H9 (cell line): Measurements from ENCODE around the gene KIF21A. TPM values are rescaled to one million over a fixed set of nuclear protein-coding genes. Genes with fewer than 3 reads are reported as not detected.

ENCODE experiments used
- DNase-seq: peaks from one replicate; pipeline ENCODE4 v3.0.0-alpha.2; 2017
- H2AFZ ChIP-seq: one replicate; pipeline ENCODE4 v1.6.1; 2013; ENCODE audit warnings: mild to moderate bottlenecking, low read length, control low read depth, moderate library complexity
- H2AK5ac ChIP-seq: 2 replicates; pipeline ENCODE4 v1.6.1; 2013; ENCODE audit warnings: low read length, control low read depth, mixed read lengths; ENCODE audit not compliant: insufficient read length
- H2BK120ac ChIP-seq: one replicate; pipeline ENCODE4 v1.6.1; 2013; ENCODE audit warnings: low read depth, mild to moderate bottlenecking, low read length, control low read depth, inconsistent platforms; ENCODE audit not compliant: poor library complexity, severe bottlenecking
- H2BK12ac ChIP-seq: 2 replicates; pipeline ENCODE4 v1.6.1; 2013; ENCODE audit warnings: low read length, control low read depth, mixed read lengths, low read depth; ENCODE audit not compliant: insufficient read length
- H2BK15ac ChIP-seq: 2 replicates; pipeline ENCODE4 v1.6.1; 2013; ENCODE audit warnings: low read depth, low read length, control low read depth
- H2BK20ac ChIP-seq: one replicate; pipeline ENCODE4 v1.6.1; 2013; ENCODE audit warnings: low read depth, mild to moderate bottlenecking, low read length, control low read depth, inconsistent platforms; ENCODE audit not compliant: poor library complexity, severe bottlenecking
- H2BK5ac ChIP-seq: 2 replicates; pipeline ENCODE4 v1.6.1; 2013; ENCODE audit warnings: low read length, control low read depth, mixed read lengths; ENCODE audit not compliant: insufficient read length
- H3K14ac ChIP-seq: 2 replicates; pipeline ENCODE4 v1.6.1; 2013; ENCODE audit warnings: low read length, control low read depth; ENCODE audit not compliant: insufficient read depth
- H3K18ac ChIP-seq: 2 replicates; pipeline ENCODE4 v1.6.1; 2013; ENCODE audit warnings: low read depth, mild to moderate bottlenecking, mixed read lengths, low read length, control low read depth; ENCODE audit not compliant: insufficient read length
- H3K23ac ChIP-seq: 2 replicates; pipeline ENCODE4 v1.6.1; 2013; ENCODE audit warnings: low read length, control low read depth, mixed read lengths, low read depth; ENCODE audit not compliant: insufficient read length
- H3K23me2 ChIP-seq: 2 replicates; pipeline ENCODE4 v1.6.1; 2013; ENCODE audit warnings: low read depth, mild to moderate bottlenecking, mixed read lengths, low read length, control low read depth; ENCODE audit not compliant: insufficient read length, poor library complexity, severe bottlenecking
- H3K27ac ChIP-seq: 2 replicates; pipeline ENCODE4 v1.5.1; 2013; ENCODE audit warnings: low read length, control low read depth, mixed read lengths, low read depth; ENCODE audit not compliant: insufficient read length
- H3K27me3 ChIP-seq: 2 replicates; pipeline ENCODE4 v1.6.1; 2013; ENCODE audit warnings: low read length, control low read depth, inconsistent platforms; ENCODE audit not compliant: insufficient read depth
- H3K4ac ChIP-seq: 2 replicates; pipeline ENCODE4 v1.6.1; 2013; ENCODE audit warnings: low read depth, mild to moderate bottlenecking, control low read depth, inconsistent platforms, low read length, moderate library complexity
- H3K4me1 ChIP-seq: 2 replicates; pipeline ENCODE4 v1.6.1; 2013; ENCODE audit warnings: low read length, control low read depth, inconsistent platforms; ENCODE audit not compliant: insufficient read depth
- H3K4me2 ChIP-seq: 2 replicates; pipeline ENCODE4 v1.6.1; 2013; ENCODE audit warnings: low read length, control low read depth, mixed read lengths; ENCODE audit not compliant: insufficient read length, insufficient read depth
- H3K56ac ChIP-seq: 2 replicates; pipeline ENCODE4 v1.6.1; 2013; ENCODE audit warnings: low read depth, mild to moderate bottlenecking, mixed read lengths, low read length, control low read depth; ENCODE audit not compliant: insufficient read length
- H3K79me1 ChIP-seq: 2 replicates; pipeline ENCODE4 v1.6.1; 2013; ENCODE audit warnings: low read depth, mild to moderate bottlenecking, moderate library complexity, low read length, control low read depth, inconsistent platforms; ENCODE audit not compliant: insufficient read depth, poor library complexity, severe bottlenecking
- H3K79me2 ChIP-seq: 2 replicates; pipeline ENCODE4 v1.6.1; 2013; ENCODE audit warnings: low read length, control low read depth, inconsistent platforms; ENCODE audit not compliant: insufficient read depth
- H3K9ac ChIP-seq: 2 replicates; pipeline ENCODE4 v1.6.1; 2013; ENCODE audit warnings: low read length, control low read depth, mixed read lengths; ENCODE audit not compliant: insufficient read length; ENCODE audit errors: extremely low read depth
- H3K9me3 ChIP-seq: one replicate; pipeline ENCODE4 v1.6.1; 2013; ENCODE audit warnings: low read depth, low read length, inconsistent platforms; ENCODE audit not compliant: control insufficient read depth
- H3T11ph ChIP-seq: one replicate; pipeline ENCODE4 v1.6.1; 2013; ENCODE audit warnings: mild to moderate bottlenecking, low read length, control low read depth, inconsistent platforms
- H4K20me1 ChIP-seq: one replicate; pipeline ENCODE4 v1.6.1; 2013; ENCODE audit not compliant: control insufficient read depth, insufficient read length, insufficient read depth
- H4K5ac ChIP-seq: 2 replicates; pipeline ENCODE4 v1.6.1; 2013; ENCODE audit warnings: low read depth, mild to moderate bottlenecking, mixed read lengths, low read length, control low read depth; ENCODE audit not compliant: insufficient read length
- H4K8ac ChIP-seq: replicated peaks from 2 replicates; pipeline ENCODE4 v1.6.1; 2013; ENCODE audit warnings: low read length, control low read depth, mixed read lengths, low read depth; ENCODE audit not compliant: insufficient read length
- H4K91ac ChIP-seq: 2 replicates; pipeline ENCODE4 v1.6.1; 2013; ENCODE audit warnings: low read depth, mild to moderate bottlenecking, moderate library complexity, mixed read lengths, low read length, control low read depth; ENCODE audit not compliant: insufficient read length
- H3K27ac Mint-ChIP-seq, 3 experiments: 2 replicates in 2 of 3; 3 replicates in 1 of 3; pipeline ENCODE4 v1.8.0; 2020 to 2021; ENCODE audit warnings: mixed read lengths in 3 of 3, mild to moderate bottlenecking in 1 of 3, moderate library complexity in 1 of 3
- H3K27me3 Mint-ChIP-seq: 2 replicates; pipeline ENCODE4 v1.8.0; 2021; ENCODE audit warnings: low read depth, mild to moderate bottlenecking, moderate library complexity, mixed read lengths
- H3K36me3 Mint-ChIP-seq, 3 experiments: 2 replicates in 2 of 3; 3 replicates in 1 of 3; pipeline ENCODE4 v1.8.0; 2020 to 2021; ENCODE audit warnings: low read depth in 3 of 3, mixed read lengths in 3 of 3; ENCODE audit not compliant: insufficient read depth in 1 of 3
- H3K4me1 Mint-ChIP-seq, 2 experiments: 2 replicates each; pipeline ENCODE4 v1.8.0; 2020; ENCODE audit warnings: mixed read lengths in 2 of 2
- H3K4me3 Mint-ChIP-seq, 2 experiments: 2 replicates in 1 of 2; 3 replicates in 1 of 2; pipeline ENCODE4 v1.8.0; 2020 to 2021; ENCODE audit warnings: mild to moderate bottlenecking in 2 of 2, mixed read lengths in 2 of 2, moderate library complexity in 1 of 2
- H3K9me3 Mint-ChIP-seq, 2 experiments: 2 replicates in 1 of 2; 3 replicates in 1 of 2; pipeline ENCODE4 v1.8.0; 2020; ENCODE audit warnings: mild to moderate bottlenecking in 2 of 2, mixed read lengths in 2 of 2, moderate library complexity in 1 of 2
- WGBS: extraction: QIAGEN DNeasy Blood & Tissue Kit; methylation state at CpG from one replicate; pipeline ENCODE4 v1.1.7; 2013; ENCODE audit warnings: missing lambda C conversion rate, low lambda C conversion rate, mixed read lengths; ENCODE audit not compliant: insufficient read length; ENCODE audit errors: extremely low coverage; 5-methylcytosine and 5-hydroxymethylcytosine counted together
- long read RNA-seq: library from polyadenylated mRNA; unstranded; transcript quantifications from one replicate; pipeline ENCODE4 v2.0.0, GENCODE V29; 2020
- total RNA-seq: library from RNA; stranded (reverse); gene quantifications from 2 replicates; pipeline ENCODE4 v1.2.1, GENCODE V29; 2021
- TF ChIP-seq, protein P1 (sequence below): fragments of 200-600 bp; sonication (generic); conservative IDR thresholded peaks from 3 replicates; pipeline ENCODE4 v1.8.0; 2021; ENCODE audit warnings: antibody characterized with exemption, mild to moderate bottlenecking

KIF21A gene, protein sequence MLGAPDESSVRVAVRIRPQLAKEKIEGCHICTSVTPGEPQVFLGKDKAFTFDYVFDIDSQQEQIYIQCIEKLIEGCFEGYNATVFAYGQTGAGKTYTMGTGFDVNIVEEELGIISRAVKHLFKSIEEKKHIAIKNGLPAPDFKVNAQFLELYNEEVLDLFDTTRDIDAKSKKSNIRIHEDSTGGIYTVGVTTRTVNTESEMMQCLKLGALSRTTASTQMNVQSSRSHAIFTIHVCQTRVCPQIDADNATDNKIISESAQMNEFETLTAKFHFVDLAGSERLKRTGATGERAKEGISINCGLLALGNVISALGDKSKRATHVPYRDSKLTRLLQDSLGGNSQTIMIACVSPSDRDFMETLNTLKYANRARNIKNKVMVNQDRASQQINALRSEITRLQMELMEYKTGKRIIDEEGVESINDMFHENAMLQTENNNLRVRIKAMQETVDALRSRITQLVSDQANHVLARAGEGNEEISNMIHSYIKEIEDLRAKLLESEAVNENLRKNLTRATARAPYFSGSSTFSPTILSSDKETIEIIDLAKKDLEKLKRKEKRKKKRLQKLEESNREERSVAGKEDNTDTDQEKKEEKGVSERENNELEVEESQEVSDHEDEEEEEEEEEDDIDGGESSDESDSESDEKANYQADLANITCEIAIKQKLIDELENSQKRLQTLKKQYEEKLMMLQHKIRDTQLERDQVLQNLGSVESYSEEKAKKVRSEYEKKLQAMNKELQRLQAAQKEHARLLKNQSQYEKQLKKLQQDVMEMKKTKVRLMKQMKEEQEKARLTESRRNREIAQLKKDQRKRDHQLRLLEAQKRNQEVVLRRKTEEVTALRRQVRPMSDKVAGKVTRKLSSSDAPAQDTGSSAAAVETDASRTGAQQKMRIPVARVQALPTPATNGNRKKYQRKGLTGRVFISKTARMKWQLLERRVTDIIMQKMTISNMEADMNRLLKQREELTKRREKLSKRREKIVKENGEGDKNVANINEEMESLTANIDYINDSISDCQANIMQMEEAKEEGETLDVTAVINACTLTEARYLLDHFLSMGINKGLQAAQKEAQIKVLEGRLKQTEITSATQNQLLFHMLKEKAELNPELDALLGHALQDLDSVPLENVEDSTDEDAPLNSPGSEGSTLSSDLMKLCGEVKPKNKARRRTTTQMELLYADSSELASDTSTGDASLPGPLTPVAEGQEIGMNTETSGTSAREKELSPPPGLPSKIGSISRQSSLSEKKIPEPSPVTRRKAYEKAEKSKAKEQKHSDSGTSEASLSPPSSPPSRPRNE (N-terminal part only)
- total RNA-seq, result 17.2 and 17.4 TPM in 2 replicates
- long read RNA-seq, partial matches to known transcripts, result 43 of 46 reads
- long read RNA-seq, other reads (novel, unspliced or antisense), result 2 of 46 reads

DNA sequence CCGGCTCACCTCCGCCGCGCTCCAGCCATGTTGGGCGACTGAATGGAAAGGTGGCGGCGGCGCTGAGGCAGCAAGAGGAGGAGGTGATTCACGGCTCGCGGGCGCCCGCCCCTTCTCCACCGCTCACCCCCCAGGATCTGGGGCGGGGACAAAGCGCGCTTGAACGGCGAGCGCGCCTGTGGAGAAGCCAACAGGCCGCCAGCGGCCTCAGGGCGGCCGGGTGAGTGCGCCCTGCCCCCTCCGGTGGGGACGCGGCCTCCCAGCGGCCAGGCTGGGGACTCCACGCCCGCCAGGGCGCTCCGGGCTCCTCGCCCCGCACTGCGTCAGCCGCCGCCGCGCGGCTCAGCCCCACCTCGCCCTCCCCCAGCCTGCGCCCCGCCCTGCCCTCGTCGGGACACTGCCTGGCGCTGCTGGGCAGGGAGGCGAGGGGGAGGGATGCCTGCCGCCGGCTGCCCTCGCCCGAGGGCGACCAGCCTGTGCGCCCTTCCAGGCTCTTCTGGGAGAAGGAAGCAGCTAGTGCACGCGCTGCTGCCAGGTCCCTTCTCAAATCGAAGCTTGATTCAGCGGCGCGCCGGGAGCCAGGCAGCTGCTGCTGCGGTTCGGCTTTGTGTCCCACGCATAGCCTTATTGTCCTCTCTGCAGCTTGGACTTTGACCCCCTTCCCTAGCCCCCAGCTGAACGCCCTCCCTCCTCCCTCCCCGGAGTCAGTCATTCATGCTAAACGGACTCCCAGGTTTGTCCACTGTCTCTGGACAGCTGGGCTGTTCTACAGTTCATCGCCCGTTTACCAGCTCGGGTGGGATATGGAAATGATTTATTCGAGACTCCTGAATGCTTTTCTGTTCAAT is at the start of gene KIF21A:
KIF21A (minus strand) TSS at position 40 of the 848 bp plus-strand sequence. CDS start 150 bp downstream, outside the sequence.
- Histone ChIP-seq H3K9ac (peak within 1 kb of the TSS; percentile 34), H2AFZ (no peak within 1 kb of the TSS), H3K4ac (no peak within 1 kb of the TSS), H2BK120ac (no peak within 1 kb of the TSS), H3K9me3 (no peaks in the 10 kb centered on the region), H3K23ac (no peak within 1 kb of the TSS), H3K23me2 (no peaks in the 10 kb centered on the region), H4K5ac (no peak within 1 kb of the TSS), H3K4me1 (0 out of 2 replicates have a peak, but pooled peaks cover 5% of the 10 kb centered on the region), H3K27ac (no peak within 1 kb of the TSS), H2BK12ac (no peak within 1 kb of the TSS), H2BK15ac (no peak within 1 kb of the TSS), H4K91ac (no peak within 1 kb of the TSS), H3T11ph (no peak within 1 kb of the TSS), H3K79me1 (no peaks in the 10 kb centered on the region), H3K56ac (no peak within 1 kb of the TSS), H3K79me2 (no peaks in the 10 kb centered on the region), H2BK5ac (no peak within 1 kb of the TSS), H3K4me2 (peak within 1 kb of the TSS; percentile 75), H3K18ac (peak within 1 kb of the TSS; percentile 60), H4K20me1 (no peaks in the 10 kb centered on the region), H4K8ac (no peak within 1 kb of the TSS), H2AK5ac (no peak within 1 kb of the TSS), H2BK20ac (no peak within 1 kb of the TSS), H3K27me3 (no peaks in the 10 kb centered on the region; the same call in 1 of the 2 replicates), H3K14ac (peak within 1 kb of the TSS; percentile 52)
- Mint-ChIP-seq H3K4me1 (peaks cover 26 to 39% of the 10 kb centered on the region in 2 experiments), H3K27ac (peak within 1 kb of the TSS in 2 of 3 experiments; percentile 61 to 86; a peak in 5 of 7 replicates), H3K36me3 (no peaks in the 10 kb centered on the region), H3K4me3 (peak within 1 kb of the TSS; percentile 90 to 91), H3K9me3 (no peaks in the 10 kb centered on the region), H3K27me3 (peaks cover 9% of the 10 kb centered on the region)
- WGBS, result no CpG with 5 or more reads among the region's 72 CpGs
- DNase-seq, result peak; percentile 91
- TF ChIP-seq, protein P1, sequence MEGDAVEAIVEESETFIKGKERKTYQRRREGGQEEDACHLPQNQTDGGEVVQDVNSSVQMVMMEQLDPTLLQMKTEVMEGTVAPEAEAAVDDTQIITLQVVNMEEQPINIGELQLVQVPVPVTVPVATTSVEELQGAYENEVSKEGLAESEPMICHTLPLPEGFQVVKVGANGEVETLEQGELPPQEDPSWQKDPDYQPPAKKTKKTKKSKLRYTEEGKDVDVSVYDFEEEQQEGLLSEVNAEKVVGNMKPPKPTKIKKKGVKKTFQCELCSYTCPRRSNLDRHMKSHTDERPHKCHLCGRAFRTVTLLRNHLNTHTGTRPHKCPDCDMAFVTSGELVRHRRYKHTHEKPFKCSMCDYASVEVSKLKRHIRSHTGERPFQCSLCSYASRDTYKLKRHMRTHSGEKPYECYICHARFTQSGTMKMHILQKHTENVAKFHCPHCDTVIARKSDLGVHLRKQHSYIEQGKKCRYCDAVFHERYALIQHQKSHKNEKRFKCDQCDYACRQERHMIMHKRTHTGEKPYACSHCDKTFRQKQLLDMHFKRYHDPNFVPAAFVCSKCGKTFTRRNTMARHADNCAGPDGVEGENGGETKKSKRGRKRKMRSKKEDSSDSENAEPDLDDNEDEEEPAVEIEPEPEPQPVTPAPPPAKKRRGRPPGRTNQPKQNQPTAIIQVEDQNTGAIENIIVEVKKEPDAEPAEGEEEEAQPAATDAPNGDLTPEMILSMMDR, result peak; percentile 69
